HL-60/S4 treated with retinoic acid at 250 ng/mL for 4 days and 3 days (cell line): ENCODE data around the gene SIRPB2.
"Not testable (repeated sequence)": the region's sequence is repeated elsewhere in the genome, so short reads cannot be mapped to it uniquely, and the experiment has no call there.

Experiments
- in situ Hi-C: fragments of 300-500 bp; cut with MboI; formaldehyde crosslinking; loops from 2 replicates; pipeline ENCODE4 v1.7.0; 2022; ENCODE audit warnings: low sequenced_read_pairs

The SIRPB2 gene

GRCh38 chr20:1503564-1504227 is 12.5 kb upstream of the SIRPB2 start:
- in situ Hi-C loops, result no loop called here

GRCh38 chr20:1500496-1500895 is 9.3 kb upstream of the SIRPB2 start:
- in situ Hi-C loops, result no loop called here

- in situ Hi-C loops, result no loop called here
These were observed 8.6 kb upstream of the SIRPB2 start for GRCh38 chr20:1499528-1500420.

- in situ Hi-C loops, result not testable (repeated sequence)
These were observed 6.2 kb upstream of the SIRPB2 start for GRCh38 chr20:1497371-1497770.

- in situ Hi-C loops, result no loop called here
These were observed 5.7 kb upstream of the SIRPB2 start for GRCh38 chr20:1496930-1497329.

GRCh38 chr20:1494436-1494835 is 3.2 kb upstream of the SIRPB2 start:
- in situ Hi-C loops, result no loop called here

GRCh38 chr20:1493536-1493935 is 2.3 kb upstream of the SIRPB2 start:
- in situ Hi-C loops, result no loop called here

GRCh38 chr20:1491860-1492642 is 831 bp upstream of the SIRPB2 start:
- in situ Hi-C loops, result no loop called here

GRCh38 chr20:1490643-1491195 is 501 bp downstream of the SIRPB2 start:
- in situ Hi-C loops, result no loop called here

GRCh38 chr20:1489764-1490436 is 1.3 kb downstream of the SIRPB2 start:
- in situ Hi-C loops, result no loop called here

GRCh38 chr20:1489325-1489724 is 1.9 kb downstream of the SIRPB2 start:
- in situ Hi-C loops, result no loop called here

- in situ Hi-C loops, result no loop called here
These were observed 4.7 kb downstream of the SIRPB2 start for GRCh38 chr20:1486566-1486965.

GRCh38 chr20:1484438-1485116 is 6.6 kb downstream of the SIRPB2 start:
- in situ Hi-C loops, result no loop called here

- in situ Hi-C loops, result no loop called here
These were observed 11.2 kb downstream of the SIRPB2 start for GRCh38 chr20:1479831-1480595.

- in situ Hi-C loops, result no loop called here
These were observed 12.7 kb downstream of the SIRPB2 start for GRCh38 chr20:1478566-1478965.

GRCh38 chr20:1477896-1478490 is 13.2 kb downstream of the SIRPB2 start:
- in situ Hi-C loops, result no loop called here

- in situ Hi-C loops, result no loop called here
These were observed 16.2 kb downstream of the SIRPB2 start for GRCh38 chr20:1474817-1475603.

- in situ Hi-C loops, result no loop called here
These were observed 16.9 kb downstream of the SIRPB2 start for GRCh38 chr20:1474325-1474724.
